Measurements from ENCODE around the gene CDK4. TPM values are rescaled to one million over a fixed set of nuclear protein-coding genes. Genes with fewer than 3 reads are reported as not detected.

Gene CDK4
- total RNA-seq, 2 donors from 2014 or later: 150 to 154 TPM

GRCh38 chr12:57749061-57749460 lies 3.0 kb downstream of the CDK4 start:
- Mint-ChIP-seq H3K36me3 (ENCODE audit: insufficient read depth in 2 of 2) (peaks cover 11 to 35% of the 10 kb centered on the region in 2 donors), H3K4me1 (ENCODE audit: low read depth) (peaks cover 64% of the 10 kb centered on the region), H3K27me3 (ENCODE audit: low read depth) (no peaks in the 10 kb centered on the region), H3K4me3 (no peak overlapping the region), H3K9me3 (no peaks in the 10 kb centered on the region), H3K27ac (no peak overlapping the region)
- DNase-seq (no peak), ATAC-seq (replicated peaks in 1 of 2) (no peak)

DNA sequence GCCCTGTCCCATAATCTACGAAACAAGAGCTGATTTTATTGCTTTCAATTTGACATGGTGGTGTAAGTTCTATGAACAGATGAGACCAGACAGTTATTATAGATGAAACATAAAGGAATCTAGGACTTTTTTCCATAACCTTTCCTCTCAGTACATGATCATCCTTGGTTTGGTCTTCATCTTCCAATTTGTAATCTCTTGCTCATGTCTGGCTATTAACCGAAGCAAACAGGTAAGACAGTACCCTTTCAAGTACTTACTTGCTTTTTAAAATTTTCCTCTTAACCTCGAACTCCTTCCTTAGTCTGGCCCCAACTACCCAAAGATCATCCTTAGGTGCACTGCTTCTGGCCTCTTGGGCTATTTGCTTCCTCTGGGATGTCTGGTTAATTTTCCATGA lies 6.1 kb downstream of the CDK4 start:
- Mint-ChIP-seq H3K9me3 (no peaks in the 10 kb centered on the region), H3K27ac (peak overlapping the region; percentile 65), H3K36me3 (ENCODE audit: insufficient read depth in 2 of 2) (peaks cover 8 to 28% of the 10 kb centered on the region in 2 donors), H3K4me3 (peak overlapping the region; percentile 88 to 99), H3K27me3 (ENCODE audit: low read depth) (no peaks in the 10 kb centered on the region), H3K4me1 (ENCODE audit: low read depth) (peaks cover 55% of the 10 kb centered on the region)
- DNase-seq: no peak
- ATAC-seq (replicated peaks in 1 of 2): no peak

DNA sequence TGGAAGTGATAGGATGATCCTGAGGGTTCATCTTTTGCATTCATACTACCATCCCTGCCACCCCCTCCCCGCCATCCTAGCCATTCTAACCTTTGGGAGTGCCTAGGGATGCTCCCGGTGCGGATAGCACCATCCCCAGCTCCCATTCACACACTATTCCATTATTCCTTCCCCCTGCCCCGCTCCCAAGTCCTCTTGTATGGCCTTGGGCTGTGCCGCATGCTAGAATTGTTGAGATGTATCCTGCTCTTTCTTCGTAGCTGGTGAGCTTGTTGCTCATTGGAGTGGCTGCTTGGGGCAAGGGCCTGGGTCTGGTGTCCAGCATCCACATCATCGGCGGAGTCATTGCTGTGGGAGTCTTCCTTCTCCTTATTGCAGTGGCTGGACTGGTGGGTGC lies 6.6 kb downstream of the CDK4 start:
- peaks cover 6 to 27% of the 10 kb centered on the region in 2 donors for H3K36me3 Mint-ChIP-seq (ENCODE audit: insufficient read depth in 2 of 2)
- H3K27me3 Mint-ChIP-seq (ENCODE audit: low read depth): no peaks in the 10 kb centered on the region
- no peak for DNase-seq
- peak overlapping the region; percentile 88 to 99 for H3K4me3 Mint-ChIP-seq
- H3K27ac Mint-ChIP-seq: peak overlapping the region; percentile 65
- H3K4me1 Mint-ChIP-seq (ENCODE audit: low read depth): peaks cover 55% of the 10 kb centered on the region
- H3K9me3 Mint-ChIP-seq: no peaks in the 10 kb centered on the region
- ATAC-seq (replicated peaks in 1 of 2): no peak

GRCh38 chr12:57744777-57745484 lies 7.2 kb downstream of the CDK4 start, which contains the start of gene TSPAN31:
TSS of gene TSPAN31 (plus strand) at chr12:57745039. CDS start at chr12:57745155, 116 bp downstream.
- Mint-ChIP-seq H3K9me3 (no peaks in the 10 kb centered on the region), H3K4me3 (peak within 1 kb of the TSS; percentile 88 to 99), H3K36me3 (ENCODE audit: insufficient read depth in 2 of 2) (peaks cover 4 to 25% of the 10 kb centered on the region in 2 donors), H3K27ac (peak within 1 kb of the TSS; percentile 65), H3K27me3 (ENCODE audit: low read depth) (no peaks in the 10 kb centered on the region), H3K4me1 (ENCODE audit: low read depth) (peaks cover 56% of the 10 kb centered on the region)
- ATAC-seq (replicated peaks in 1 of 2): peak; percentile 86 to 88
- peak; percentile 95 to 97 for DNase-seq

GRCh38 chr12:57744194-57744776 lies 7.8 kb downstream of the CDK4 start:
- peak overlapping the region; percentile 88 to 99 for H3K4me3 Mint-ChIP-seq
- peak overlapping the region; percentile 65 for H3K27ac Mint-ChIP-seq
- DNase-seq (peak; percentile 74 to 83), ATAC-seq (replicated peaks in 1 of 2) (peak; percentile 52 to 60)
- H3K4me1 Mint-ChIP-seq (ENCODE audit: low read depth): peaks cover 63% of the 10 kb centered on the region
- no peaks in the 10 kb centered on the region for H3K27me3 Mint-ChIP-seq (ENCODE audit: low read depth)
- peaks cover 4 to 24% of the 10 kb centered on the region in 2 donors for H3K36me3 Mint-ChIP-seq (ENCODE audit: insufficient read depth in 2 of 2)
- H3K9me3 Mint-ChIP-seq: no peaks in the 10 kb centered on the region

- ATAC-seq (replicated peaks in 1 of 2): no peak
- DNase-seq: no peak
- H3K36me3 Mint-ChIP-seq (ENCODE audit: insufficient read depth in 2 of 2): peaks cover 4 to 19% of the 10 kb centered on the region in 2 donors
- H3K27ac Mint-ChIP-seq: peak overlapping the region; percentile 65
- H3K4me3 Mint-ChIP-seq: peak overlapping the region; percentile 88 to 99
- peaks cover 62% of the 10 kb centered on the region for H3K4me1 Mint-ChIP-seq (ENCODE audit: low read depth)
- H3K9me3 Mint-ChIP-seq: no peaks in the 10 kb centered on the region
- H3K27me3 Mint-ChIP-seq (ENCODE audit: low read depth): no peaks in the 10 kb centered on the region
Measured at GRCh38 chr12:57743769-57744168, 8.3 kb downstream of the CDK4 start.

- peaks cover 4 to 6% of the 10 kb centered on the region in 2 donors for H3K36me3 Mint-ChIP-seq (ENCODE audit: insufficient read depth in 2 of 2)
- no peaks in the 10 kb centered on the region for H3K9me3 Mint-ChIP-seq
- peaks cover 62% of the 10 kb centered on the region for H3K4me1 Mint-ChIP-seq (ENCODE audit: low read depth)
- peak overlapping the region; percentile 74 for H3K27ac Mint-ChIP-seq
- DNase-seq: peak; percentile 77 to 83
- no peaks in the 10 kb centered on the region for H3K27me3 Mint-ChIP-seq (ENCODE audit: low read depth)
- peak; percentile 71 to 75 for ATAC-seq (replicated peaks in 1 of 2)
- H3K4me3 Mint-ChIP-seq: peak overlapping the region; percentile 80
Measured at GRCh38 chr12:57741844-57742738, 10.0 kb downstream of the CDK4 start.

DNA sequence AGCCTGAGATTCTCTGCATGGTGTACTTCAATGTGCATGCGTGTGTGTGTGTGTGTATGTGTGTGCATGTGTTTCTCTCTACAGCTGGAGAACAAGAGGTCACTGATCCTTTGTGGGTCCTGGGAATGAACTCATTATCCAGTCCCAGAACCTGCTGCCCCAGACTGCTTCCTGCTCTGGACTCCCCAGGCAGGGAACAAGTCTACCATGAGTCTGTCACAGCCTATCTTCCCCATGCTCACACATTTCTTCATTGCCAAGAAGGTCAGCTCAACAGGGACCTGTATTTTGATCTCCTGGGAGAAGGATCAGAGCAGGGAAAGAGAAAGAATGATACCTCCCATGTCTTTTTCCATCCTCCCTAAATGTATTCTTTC lies 10.7 kb downstream of the CDK4 start:
- H3K27me3 Mint-ChIP-seq (ENCODE audit: low read depth): no peaks in the 10 kb centered on the region
- ATAC-seq (replicated peaks in 1 of 2): no peak
- H3K27ac Mint-ChIP-seq: peak overlapping the region; percentile 74
- H3K9me3 Mint-ChIP-seq: no peaks in the 10 kb centered on the region
- peaks cover 66% of the 10 kb centered on the region for H3K4me1 Mint-ChIP-seq (ENCODE audit: low read depth)
- no peak for DNase-seq
- H3K4me3 Mint-ChIP-seq: peak overlapping the region; percentile 80
- H3K36me3 Mint-ChIP-seq (ENCODE audit: insufficient read depth in 2 of 2): peaks cover 4 to 6% of the 10 kb centered on the region in 2 donors

DNA sequence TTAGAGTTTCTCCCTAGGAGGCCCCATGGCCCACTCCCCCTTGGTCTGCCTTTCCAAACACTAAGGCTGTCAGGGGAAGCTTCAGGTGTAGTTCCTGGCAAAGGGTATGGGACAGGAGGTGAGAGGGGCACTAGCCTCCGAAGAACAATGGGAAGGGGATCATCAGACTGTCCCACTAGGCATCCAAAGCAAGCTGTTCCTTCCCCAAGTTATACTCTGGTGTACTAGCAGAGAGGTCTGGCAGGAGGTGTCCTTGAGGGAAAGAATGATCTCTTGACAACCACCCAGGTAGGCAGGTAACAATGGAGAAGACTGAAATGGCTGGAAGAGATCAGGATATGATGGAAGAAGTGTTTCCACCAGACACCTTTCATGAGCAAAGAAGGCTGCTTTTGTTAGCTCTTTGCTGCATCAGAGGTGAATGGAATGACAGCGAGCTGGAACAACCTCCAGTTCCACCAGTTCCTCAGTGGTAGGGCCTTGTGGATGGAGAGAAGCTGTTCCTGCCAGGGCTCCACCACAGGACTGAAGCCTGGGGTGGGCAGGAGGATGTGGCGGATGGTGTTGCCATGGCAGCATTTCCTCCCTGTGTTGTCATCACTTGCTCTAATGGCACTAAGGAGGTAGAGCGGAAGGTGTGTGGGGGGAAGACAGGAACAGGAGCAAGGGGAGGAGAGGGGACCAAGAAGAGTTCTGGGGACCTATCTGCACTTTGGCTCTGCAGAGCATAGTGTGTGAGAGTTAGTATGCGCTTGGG lies 11.3 kb downstream of the CDK4 start:
- Mint-ChIP-seq H3K27me3 (ENCODE audit: low read depth) (no peaks in the 10 kb centered on the region), H3K27ac (peak overlapping the region; percentile 29), H3K9me3 (no peaks in the 10 kb centered on the region), H3K4me3 (peak overlapping the region; percentile 80), H3K36me3 (ENCODE audit: insufficient read depth in 2 of 2) (peaks cover 4 to 6% of the 10 kb centered on the region in 2 donors), H3K4me1 (ENCODE audit: low read depth) (peaks cover 63% of the 10 kb centered on the region)
- ATAC-seq (replicated peaks in 1 of 2): peak; percentile 52 to 69
- peak; percentile 79 to 80 for DNase-seq

DNA sequence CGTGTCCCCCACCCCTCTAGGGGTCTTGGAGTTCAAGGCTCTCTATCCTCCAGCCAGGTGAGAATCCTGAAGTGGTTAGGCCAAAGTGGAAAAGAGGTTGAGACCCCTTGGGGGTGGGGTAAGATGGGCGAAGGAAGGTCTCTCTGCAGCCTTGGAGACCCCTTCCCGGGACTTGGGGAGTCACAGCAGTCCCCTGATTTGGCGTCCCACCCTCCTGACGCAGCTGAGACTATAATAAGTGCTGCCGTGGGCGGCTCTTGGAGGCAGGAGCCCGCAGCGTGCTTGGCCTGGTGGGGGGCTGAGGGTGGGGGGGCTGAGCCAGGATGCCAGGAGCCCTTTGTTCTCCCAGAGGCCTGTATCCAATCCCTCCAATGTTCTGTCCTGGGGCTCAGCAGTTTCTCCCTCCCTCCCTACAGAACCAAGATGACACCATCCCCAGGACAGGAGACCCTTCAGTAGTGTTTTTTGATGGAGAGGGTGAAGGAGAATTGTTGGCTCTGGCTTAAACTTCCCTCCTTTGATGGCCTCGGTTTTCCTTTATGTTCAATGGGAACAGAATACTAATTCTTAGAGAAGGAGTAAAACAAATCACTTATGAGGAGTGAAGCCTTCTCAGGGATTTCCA lies 12.1 kb downstream of the CDK4 start:
- H3K4me3 Mint-ChIP-seq: peak overlapping the region; percentile 61 to 80
- H3K27ac Mint-ChIP-seq: no peak overlapping the region
- ATAC-seq (replicated peaks in 1 of 2): no peak
- no peak for DNase-seq
- H3K36me3 Mint-ChIP-seq (ENCODE audit: insufficient read depth in 2 of 2): peaks cover 4 to 6% of the 10 kb centered on the region in 2 donors
- H3K4me1 Mint-ChIP-seq (ENCODE audit: low read depth): peaks cover 57% of the 10 kb centered on the region
- no peaks in the 10 kb centered on the region for H3K9me3 Mint-ChIP-seq
- no peaks in the 10 kb centered on the region for H3K27me3 Mint-ChIP-seq (ENCODE audit: low read depth)

GRCh38 chr12:57739387-57739786 lies 12.7 kb downstream of the CDK4 start:
- no peaks in the 10 kb centered on the region for H3K27me3 Mint-ChIP-seq (ENCODE audit: low read depth)
- peak overlapping the region; percentile 56 to 61 for H3K4me3 Mint-ChIP-seq
- no peak for ATAC-seq (replicated peaks in 1 of 2)
- peaks cover 2 to 6% of the 10 kb centered on the region in 2 donors for H3K36me3 Mint-ChIP-seq (ENCODE audit: insufficient read depth in 2 of 2)
- H3K27ac Mint-ChIP-seq: peak overlapping the region; percentile 75
- no peak for DNase-seq
- no peaks in the 10 kb centered on the region for H3K9me3 Mint-ChIP-seq
- peaks cover 50% of the 10 kb centered on the region for H3K4me1 Mint-ChIP-seq (ENCODE audit: low read depth)

DNA sequence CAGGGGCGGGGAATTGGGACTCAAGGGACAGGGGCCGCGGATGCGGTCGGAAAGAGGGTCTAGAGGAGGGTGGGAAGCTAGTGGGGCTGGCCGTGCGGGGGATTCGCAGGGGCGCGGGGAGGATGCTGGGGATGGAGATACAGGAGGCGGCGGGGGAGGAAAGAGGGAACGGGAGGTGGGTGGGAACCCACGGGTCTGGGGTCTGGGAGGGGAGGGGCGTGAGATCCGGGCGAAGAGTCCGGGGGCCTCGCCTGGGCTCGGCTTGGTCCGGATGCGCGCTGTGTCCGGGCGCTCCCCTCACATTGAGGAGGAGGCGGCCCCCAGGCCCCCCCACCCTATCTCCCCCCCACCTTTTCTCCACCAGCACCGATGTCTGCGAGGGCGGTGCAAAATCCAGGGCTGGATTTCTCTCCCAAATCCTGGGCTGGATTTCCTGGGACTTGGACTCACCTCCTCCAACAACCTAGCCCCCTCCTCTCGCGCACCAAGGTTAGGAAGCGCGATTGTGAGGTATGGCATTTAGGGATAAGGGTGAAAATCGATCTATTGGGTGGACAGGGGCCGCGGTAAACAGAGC lies 13.4 kb downstream of the CDK4 start, which contains the start of gene AGAP2:
AGAP2 (minus strand) TSS at position 82 of the 577 bp plus-strand sequence. CDS start 496 bp downstream, outside the sequence.
- Mint-ChIP-seq H3K27ac (peak within 1 kb of the TSS; percentile 75), H3K4me3 (peak within 1 kb of the TSS; percentile 56 to 61), H3K4me1 (ENCODE audit: low read depth) (peaks cover 45% of the 10 kb centered on the region), H3K9me3 (no peaks in the 10 kb centered on the region), H3K27me3 (ENCODE audit: low read depth) (no peaks in the 10 kb centered on the region), H3K36me3 (ENCODE audit: insufficient read depth in 2 of 2) (peaks cover 2 to 7% of the 10 kb centered on the region in 2 donors)
- no peak for ATAC-seq (replicated peaks in 1 of 2)
- DNase-seq: no peak
